ENCODE data around the gene SND1.
"Not testable (repeated sequence)": the region's sequence is repeated elsewhere in the genome, so short reads cannot be mapped to it uniquely, and the experiment has no call there.

The SND1 gene

DNA sequence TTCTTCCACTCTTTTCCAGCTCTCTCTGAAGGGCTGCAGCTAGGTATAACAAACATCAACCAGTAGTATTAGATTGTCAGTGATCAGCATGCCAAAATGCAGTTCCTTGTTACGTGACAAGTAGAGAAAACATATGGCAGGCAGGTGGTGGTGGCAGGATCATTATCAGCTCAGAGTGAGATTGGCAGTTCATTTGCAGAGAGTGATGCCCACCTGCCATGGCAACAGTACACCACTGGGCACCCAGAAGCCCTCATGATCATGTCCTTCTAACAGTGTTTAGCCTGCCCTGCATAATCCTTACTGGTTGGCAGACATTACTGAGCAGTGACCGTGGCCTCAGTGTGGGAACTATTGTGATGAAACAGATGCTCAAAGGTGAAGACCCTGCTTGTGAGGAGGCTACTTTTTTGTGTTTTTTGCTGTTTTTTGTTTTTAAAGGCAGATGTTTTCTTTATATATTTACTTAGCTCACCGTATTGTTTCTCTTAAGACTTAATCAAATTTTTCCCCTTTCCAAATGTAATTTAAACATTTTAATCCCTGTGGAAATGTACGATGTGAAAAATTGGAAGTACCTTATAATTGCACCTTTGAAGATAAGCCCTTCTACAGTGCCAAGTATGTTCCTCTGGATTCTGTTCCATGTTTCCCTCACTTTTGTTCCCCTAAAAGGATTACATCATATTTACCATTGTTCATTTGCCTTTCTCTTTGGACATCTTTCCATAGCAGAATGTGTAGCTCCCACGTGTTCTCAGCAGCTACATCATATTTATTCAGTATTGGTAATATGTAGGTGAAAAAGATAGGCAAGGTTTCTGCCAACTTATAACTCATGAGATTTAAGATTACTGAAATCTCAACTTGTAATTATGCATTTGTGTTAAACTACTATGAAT is 179.6 kb downstream of the SND1 start:
- no peak for DNase-seq (ENCODE audit: low spot score)

DNA sequence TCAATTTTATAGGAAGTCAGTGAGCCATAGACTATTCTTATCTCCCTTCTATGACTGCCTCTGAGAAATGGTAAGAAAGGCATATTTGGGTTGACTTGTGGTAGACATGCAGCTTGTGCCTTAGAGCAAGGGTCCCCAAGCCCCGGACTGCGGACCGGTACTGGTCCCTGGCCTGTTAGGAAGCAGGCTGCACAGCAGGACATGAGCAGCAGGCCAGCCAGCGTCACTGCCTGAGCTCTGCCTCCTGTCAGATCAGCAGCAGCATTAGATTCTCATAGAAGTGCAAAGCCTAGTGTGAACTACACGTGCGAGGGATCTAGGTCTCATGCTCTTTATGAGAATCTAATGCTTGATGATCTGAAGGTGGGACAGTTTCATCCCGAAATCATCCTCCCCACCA is 180.6 kb downstream of the SND1 start:
- DNase-seq (ENCODE audit: low spot score), result no peak

DNA sequence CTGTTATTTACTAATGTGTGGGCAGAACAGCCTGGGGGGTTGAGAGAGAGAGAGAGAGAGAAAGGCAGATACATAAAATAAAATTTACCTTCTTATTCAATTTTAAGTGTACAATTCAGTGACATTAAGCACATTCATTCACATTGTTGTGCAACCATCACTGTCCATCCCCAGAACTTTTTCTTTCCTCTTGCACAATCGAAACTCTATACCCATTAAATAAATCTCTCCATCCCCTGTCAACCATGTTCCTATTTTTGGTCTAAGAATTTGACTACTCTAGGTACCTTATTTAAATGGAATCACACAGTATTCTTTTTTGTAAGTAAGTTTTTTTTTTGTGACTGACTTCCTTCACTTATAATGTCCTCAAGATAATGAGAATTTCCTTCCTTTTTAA is 181.6 kb downstream of the SND1 start:
- DNase-seq (ENCODE audit: low spot score), result no peak

DNA sequence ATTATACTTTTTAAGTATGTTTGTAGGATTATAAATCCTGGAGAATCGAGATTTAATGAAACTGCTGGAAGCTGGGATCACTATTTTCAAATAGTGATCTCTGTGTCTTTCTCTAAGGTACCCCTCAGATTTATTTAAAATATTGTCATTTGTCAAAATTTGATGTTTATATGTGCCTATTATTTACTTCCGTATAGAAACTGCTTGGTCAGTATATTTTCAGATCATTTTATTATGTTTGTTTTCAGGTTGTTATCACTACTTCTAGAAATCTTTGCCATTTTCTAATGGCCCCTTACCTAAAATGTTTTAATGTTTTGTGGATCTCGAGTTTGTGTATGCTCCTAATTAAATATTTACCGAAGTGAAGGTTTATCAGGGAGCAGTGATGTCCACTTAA is 183.7 kb downstream of the SND1 start:
- no peak for DNase-seq (ENCODE audit: low spot score)

DNA sequence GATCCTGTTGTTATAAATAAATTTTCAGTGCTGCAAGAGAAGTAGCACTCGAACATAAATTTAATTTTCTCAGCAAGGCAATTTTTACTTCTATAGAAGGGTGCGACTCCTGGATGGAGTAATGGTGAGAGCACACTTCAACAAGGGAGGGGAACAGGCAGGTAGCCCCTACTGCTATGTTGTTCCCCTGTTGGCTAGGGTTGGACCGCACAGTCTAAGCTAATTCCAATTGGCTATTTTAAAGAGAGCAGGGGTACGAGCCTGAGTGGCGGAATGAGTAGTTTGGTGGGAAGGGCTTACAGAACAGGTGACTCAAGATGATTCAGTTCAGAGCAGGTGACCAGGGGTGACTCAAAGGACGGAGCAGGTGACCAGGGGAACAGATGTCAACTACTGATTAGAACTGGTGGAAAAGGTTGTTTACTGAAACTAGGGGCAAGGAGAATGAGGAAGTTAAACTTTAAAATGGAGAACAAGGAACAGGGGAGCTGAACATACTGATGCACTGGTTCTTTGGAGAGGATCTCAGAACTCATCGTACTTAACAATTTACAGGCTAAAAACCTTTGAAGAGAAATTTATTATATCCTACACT is 185.9 kb downstream of the SND1 start:
- not testable (repeated sequence) for DNase-seq (ENCODE audit: low spot score)

DNA sequence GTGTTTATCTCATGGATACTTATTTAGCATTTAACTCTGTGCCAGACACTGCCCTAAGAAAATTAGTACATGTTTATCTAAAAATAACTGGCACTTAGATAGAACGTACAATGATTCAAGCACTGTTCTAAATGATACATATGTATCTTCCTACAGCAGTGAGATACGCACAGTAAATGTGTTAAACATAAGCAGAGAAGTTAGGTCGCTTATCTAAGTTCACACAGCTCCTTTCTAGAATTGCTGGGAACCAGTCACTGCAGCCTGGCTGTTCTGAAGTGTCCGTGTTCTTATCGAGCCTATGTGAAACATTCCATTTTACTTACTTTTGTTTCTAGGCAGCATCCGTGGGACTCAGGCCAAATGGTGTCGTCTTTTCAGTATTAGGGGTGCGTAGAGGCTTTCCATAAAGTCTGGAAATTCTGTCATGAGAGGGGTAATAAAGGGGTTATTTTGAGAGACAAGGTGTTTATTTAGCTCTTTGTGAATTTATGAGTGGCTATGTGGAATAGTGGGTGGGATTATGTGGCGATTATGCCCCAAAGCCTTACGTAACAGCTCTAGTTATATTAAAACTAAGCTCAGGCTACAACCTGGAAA is 186.9 kb downstream of the SND1 start:
- no peak for DNase-seq (ENCODE audit: low spot score)

DNA sequence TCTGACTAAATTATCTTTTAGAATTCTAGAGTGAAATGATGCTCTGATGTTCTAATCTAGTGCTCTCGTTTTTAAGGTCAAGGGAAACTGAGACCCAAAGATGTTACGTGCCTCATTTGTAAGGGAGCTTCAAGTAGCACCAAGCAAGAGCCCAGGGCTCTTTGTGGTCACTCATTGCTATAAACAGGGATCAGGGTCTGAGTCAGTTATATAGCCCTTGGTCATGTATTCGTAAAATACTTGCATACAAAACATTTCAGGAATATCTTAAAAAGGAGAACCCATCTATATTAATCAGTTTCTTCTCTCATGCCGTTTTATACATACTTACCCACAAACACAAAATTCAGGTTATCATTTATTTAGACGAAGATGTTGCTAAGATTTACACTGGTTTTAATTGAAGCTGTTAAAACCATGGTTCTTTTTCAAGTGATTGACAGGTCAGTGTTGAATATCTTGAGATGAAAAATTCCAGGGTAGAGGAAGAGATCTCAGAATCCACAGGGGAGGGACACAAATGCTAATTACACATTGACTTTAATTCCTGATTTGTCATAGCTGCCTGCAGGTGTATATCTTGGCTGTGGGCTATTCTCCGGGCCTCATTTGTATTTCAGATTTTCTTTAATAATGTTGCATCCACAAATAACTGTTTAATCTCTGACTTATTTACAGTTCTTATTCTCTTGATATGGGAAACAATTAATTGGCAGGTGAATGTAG is 188.4 kb downstream of the SND1 start:
- no peak for DNase-seq (ENCODE audit: low spot score)

DNA sequence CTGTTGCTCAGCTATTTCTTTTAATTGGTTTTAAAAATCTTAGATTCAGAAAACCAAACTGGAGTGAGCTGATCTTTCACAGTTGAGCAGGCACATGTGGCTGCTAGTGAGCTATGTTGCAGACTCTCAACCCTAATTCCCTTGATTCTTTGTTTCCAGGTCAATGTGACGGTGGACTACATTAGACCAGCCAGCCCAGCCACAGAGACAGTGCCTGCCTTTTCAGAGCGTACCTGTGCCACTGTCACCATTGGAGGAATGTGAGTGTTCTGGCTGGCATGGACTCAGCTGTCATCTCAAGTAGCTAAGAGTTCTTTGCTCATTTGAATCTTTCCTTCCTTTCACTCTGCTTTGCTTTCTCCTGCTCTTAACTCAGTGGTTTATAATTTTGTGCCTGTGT is 192.2 kb downstream of the SND1 start:
- no peak for DNase-seq (ENCODE audit: low spot score)

DNA sequence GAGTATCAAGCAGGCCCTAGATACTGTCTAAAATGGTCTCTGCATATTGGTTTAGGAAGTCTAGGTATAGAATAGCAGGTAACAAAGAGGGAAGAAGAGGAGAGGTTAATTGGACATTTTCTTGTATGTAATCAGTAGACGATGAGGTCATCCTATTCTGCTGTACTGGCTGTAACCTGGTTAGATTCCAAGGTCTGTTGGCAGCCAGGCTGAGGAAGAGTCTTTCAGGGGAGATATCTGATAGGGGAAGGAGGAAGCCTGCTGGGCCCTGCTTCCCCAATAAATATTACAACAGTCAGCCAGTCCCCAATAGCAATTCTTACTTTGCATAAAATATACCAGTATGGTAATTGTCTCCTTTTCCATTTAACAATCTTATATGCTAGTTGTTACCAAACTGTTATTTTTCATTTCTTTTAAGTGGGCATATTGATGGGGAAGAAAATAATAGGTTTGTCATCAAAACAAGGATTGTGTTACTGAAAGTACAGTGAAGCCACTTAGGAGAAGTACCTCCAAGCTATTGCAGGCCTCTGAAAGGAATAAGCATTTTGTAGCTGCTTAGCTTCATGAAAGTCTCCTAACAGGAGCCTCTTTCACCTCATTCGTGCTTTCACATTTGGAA is 192.8 kb downstream of the SND1 start:
- peak; percentile 36 for DNase-seq (ENCODE audit: low spot score)

DNA sequence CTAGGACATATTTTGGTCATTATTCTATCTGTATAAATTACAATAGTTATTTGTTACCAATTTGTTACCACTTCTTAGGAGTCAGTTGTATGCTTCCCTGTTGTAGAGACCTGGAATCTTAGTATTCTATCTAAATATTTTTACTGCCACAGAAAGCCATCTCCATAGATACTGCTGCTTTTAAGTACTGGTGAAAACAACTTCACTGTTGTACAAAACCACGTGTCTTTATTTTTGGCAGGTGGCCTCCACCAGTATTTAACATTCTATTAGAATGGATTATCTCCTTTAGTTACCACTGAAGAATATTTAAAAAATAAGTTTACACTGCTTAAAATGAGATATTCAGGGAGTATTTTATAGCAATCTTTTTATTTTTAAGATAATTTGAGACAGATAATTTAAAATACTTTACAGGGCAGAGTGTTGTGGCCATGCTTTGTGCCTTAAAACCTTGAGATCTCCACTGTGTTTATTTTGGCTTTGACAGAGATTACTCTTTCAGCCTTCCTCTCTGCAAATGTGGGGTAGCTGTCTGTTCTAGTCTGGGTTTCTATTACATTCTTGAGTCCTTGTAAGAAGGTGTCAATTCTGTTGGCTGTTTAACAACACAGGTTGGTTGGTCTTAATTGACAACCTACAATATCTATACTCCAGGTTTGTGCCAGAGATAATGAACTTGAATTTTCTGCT is 193.7 kb downstream of the SND1 start:
- DNase-seq (ENCODE audit: low spot score), result peak; percentile 27

DNA sequence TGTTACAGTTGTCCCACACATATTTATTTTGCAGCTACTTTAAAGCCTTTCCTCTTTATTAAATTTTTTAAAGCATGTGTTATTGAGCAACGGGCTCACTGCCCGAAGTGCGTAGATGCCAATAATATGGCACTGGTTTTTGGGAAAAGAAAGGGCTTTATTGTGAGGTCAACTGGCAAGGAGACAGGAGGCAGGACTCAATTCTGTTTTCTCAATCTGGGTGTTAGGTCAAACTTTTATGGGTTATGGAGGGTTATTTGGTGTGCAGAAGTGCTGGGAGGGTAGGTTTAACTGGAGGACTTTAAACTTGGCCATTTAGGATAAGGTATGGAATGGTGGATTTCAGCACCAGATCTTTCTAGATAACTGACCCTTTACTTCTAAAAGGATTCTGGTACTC is 195.6 kb downstream of the SND1 start:
- DNase-seq (ENCODE audit: low spot score), result peak; percentile 67

DNA sequence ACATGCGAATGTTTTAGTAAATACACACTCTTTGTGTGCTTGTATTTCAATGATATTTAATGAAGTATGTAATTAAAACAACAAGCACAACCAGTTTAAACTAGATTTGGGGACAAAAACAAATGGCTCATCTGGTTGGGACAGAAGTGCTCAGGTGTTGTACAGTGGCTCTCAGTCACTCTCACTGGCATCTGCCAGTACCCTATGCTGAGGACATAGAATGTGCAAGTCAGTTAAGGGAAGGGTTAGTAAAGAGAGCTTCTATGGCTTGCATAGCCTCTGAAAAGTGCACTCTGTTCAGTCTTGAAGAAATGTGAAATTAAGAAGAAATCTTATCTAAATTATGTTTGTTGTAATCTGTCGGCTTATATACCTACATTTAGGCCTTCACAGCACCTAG is 196.2 kb downstream of the SND1 start:
- no peak for DNase-seq (ENCODE audit: low spot score)

DNA sequence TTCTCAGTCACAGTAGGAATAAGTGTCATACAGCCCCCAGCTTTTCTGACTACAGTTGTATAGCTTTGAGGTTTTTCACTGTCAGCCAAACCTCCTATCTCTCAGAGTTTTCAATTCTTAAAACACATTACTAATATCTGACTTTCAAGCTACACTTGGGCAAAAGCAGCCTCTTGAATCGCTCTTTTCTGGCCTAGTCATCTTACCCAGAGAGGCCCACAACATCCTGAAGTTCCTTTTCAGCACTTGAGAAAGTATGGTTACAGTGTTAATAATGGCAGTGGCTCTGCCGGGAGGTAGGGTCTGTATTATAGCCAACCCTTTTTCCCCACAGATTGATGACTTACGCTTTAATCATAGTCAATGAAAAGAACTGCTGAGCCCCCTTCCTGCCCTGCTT is 198.2 kb downstream of the SND1 start:
- no peak for DNase-seq (ENCODE audit: low spot score)

DNA sequence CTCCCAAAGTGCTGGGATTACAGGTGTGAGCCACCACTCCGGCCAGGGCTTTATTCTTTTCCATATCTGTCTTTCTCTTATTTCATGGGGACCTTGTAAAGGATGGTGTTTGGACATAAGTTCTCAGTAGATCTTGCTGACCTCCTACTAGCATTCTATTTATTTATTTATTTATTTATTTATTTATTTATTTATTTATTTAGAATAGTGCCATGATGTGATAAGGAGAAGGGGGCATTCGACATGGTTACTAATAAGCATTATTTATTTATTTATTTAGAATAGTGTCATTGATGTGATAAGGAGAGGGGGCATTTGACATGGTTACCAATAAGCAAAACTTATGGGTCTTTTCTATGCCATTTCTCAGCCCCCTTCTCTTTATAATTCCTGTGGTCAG is 202.4 kb downstream of the SND1 start:
- DNase-seq (ENCODE audit: low spot score), result no peak

DNA sequence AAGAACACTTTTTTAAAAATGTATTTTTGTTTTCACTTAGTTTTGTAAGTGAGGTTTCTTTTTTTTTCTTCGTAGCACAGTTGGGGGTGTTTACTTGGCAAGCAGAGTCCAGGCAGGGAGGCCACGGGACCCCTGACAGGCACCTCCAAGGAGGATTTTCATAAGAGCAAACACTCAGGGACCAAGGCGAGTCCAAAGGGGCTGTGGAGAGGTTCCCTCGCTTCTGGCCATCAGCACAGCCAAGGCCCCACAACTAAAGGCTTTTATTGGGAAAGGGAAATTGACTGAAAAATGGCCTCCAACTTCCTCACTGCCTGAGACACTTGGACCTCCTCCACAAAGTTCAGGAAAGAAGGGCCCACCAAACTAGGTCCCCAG is 205.5 kb downstream of the SND1 start:
- DNase-seq (ENCODE audit: low spot score), result no peak

DNA sequence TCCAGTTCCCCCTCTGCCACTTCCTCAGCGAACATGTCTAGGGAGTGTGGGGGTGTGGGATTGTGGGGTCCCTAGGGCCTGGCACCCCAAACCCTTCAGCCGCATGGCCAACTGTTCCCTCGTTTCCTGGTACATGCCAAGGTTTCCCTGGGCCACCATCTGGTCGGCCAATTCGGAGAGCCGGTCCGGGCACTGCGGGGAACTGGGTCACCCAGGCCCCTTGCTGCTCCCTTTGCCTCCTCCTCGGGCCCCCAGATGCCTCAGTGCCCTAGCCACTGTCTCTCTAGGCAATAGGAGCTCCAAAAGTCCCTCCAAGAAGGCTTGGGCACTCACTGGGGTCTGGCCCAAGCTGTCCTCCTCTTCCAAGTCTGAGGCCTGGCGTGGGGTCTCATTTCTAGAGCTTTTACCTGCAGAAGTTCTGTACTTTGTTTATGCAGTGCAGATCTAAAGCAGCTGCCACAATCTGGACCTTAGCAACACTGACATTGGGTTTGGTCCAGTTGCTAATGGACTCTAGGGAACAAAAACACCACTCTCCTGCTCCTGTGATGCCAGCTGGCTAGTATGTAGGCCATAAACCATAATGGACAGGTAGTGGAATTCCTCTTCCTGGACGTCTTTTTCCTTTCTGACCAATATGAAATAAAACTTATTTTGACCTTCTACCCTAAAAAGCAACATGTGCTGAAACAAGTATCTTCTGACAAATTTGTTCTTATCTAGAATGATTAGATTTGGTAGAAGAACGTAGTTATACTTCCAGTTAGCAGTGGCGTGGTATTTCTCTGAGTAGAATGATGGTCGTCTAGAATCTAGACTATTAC is 206.3 kb downstream of the SND1 start:
- DNase-seq (ENCODE audit: low spot score), result no peak

DNA sequence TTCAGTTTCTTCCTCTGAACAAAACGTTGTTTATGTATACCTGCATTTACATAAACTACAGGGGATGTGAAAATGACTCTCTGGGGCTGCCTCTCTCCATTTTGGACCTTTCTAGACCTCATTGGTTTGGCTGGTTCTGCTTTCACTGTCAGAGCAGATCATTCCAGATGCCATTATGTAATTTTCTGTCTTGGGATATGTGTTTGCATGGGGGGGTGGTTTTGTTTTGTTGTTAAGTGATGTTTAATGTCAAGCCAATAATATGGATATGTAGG is 206.9 kb downstream of the SND1 start:
- DNase-seq (ENCODE audit: low spot score), result no peak

DNA sequence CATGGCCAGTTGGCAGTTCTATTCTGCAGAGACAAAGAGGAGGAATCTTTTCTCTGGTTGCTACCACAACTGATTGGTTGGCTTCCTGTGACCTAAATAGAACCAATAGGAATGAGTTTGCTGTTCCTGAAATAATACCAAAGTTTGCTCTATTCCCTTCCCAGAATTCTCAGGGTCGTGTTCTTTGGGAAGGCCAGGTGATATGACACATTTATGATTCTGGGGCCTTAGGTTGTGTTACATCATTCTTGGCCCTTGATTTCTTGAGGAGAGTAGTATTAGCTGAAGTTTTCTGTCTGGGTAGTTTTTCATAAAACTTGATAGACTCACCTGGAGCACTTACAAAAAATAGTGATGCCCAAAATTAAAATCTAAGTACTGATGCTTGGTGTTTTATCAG is 207.3 kb downstream of the SND1 start:
- DNase-seq (ENCODE audit: low spot score), result no peak

DNA sequence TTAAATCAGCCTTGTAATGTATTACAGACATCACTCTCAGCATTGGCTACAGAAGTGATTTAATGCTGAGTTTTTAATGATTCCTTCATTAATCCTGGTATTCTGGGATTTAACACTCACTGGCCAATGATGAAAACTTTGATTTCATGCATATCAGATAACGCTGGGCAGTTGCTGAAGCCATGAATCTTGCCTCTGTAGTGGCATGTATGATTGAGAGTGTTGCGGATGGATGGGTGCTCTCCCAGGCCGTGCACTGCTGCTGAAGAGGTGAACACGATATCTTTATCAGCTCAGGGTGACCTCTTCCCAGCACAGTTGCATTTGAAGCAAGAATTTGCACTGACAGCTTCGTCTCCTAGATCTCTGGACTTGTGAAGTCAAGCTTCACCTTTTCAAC is 210.5 kb downstream of the SND1 start:
- no peak for DNase-seq (ENCODE audit: low spot score)

DNA sequence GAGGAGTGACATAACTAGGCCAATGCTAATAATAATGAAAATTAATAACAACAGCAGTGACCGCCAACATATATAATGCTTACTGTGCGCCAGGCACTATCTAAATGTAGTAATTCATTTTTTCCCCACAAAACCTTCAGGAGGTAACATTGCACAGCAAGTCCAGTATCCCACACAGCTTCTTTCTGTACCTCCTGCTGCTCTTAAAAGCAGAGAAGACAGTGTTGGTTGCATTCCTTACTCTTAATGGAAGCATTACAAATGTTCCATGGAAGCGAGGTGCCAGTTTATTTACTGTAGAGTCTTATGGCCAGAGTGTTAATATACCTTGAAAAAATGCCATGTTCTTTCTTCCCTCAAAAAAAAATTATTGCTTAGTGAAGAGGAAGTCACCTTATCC is 211.1 kb downstream of the SND1 start:
- no peak for DNase-seq (ENCODE audit: low spot score)

DNA sequence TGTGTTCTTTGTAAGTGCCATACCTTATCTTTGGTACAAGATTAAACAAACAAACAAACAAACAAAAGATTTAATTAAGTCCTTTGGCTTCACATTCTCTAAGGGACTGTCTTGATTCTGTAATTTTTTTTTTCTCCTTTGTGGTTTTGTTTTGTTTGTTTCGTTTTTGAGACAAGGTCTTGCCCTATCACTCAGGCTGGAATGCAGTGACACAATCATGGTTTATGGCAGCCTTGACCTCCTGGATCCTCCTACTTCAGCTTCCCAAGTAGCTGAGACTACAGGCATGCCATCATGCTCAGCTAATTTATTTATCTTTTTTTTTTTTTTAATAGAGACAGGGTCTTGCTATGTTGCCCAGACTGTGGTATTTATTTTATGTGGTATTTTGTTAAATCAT is 213.5 kb downstream of the SND1 start:
- no peak for DNase-seq (ENCODE audit: low spot score)
